Hematopoietic multipotent progenitor cell treated with erythropoietin and hydrocortisone succinate and interleukin-3 and kit ligand, for 15 days (in vitro differentiated cells): Measurements from ENCODE around the gene CPPED1.

Source experiments
- DNase-seq: peaks from one replicate; pipeline ENCODE4 v3.0.0-alpha.2; 2015; ENCODE audit warnings: low spot score

Gene CPPED1

GRCh38 chr16:12646490-12647274 lies 157.0 kb downstream of the CPPED1 start:
- no peak for DNase-seq

- no peak for DNase-seq
Measured at GRCh38 chr16:12646098-12646489, 157.6 kb downstream of the CPPED1 start.

GRCh38 chr16:12643034-12643455 lies 160.6 kb downstream of the CPPED1 start:
- DNase-seq = no peak

- DNase-seq = no peak
Measured at GRCh38 chr16:12639044-12639443, 164.6 kb downstream of the CPPED1 start.

- no peak for DNase-seq
Measured at GRCh38 chr16:12637002-12637401, 166.7 kb downstream of the CPPED1 start.

- no peak for DNase-seq
Measured at GRCh38 chr16:12629271-12629670, 174.4 kb downstream of the CPPED1 start.

GRCh38 chr16:12628536-12628935 lies 175.2 kb downstream of the CPPED1 start:
- no peak for DNase-seq

GRCh38 chr16:12627394-12627793 lies 176.3 kb downstream of the CPPED1 start:
- no peak for DNase-seq

GRCh38 chr16:12626411-12626810 lies 177.3 kb downstream of the CPPED1 start:
- no peak for DNase-seq

GRCh38 chr16:12625716-12626115 lies 178.0 kb downstream of the CPPED1 start:
- DNase-seq = no peak

GRCh38 chr16:12625068-12625467 lies 178.6 kb downstream of the CPPED1 start:
- no peak for DNase-seq

GRCh38 chr16:12620150-12620549 lies 183.5 kb downstream of the CPPED1 start:
- no peak for DNase-seq

GRCh38 chr16:12618515-12618914 lies 185.2 kb downstream of the CPPED1 start:
- DNase-seq = no peak

- DNase-seq = no peak
Measured at GRCh38 chr16:12617401-12617819, 186.3 kb downstream of the CPPED1 start.

GRCh38 chr16:12614662-12615278 lies 188.9 kb downstream of the CPPED1 start:
- DNase-seq = no peak

- DNase-seq = no peak
Measured at GRCh38 chr16:12613992-12614661, 189.6 kb downstream of the CPPED1 start.

GRCh38 chr16:12613131-12613991 lies 190.3 kb downstream of the CPPED1 start:
- no peak for DNase-seq

GRCh38 chr16:12612598-12613101 lies 191.0 kb downstream of the CPPED1 start:
- no peak for DNase-seq

- DNase-seq = no peak
Measured at GRCh38 chr16:12611916-12612597, 191.6 kb downstream of the CPPED1 start.

- no peak for DNase-seq
Measured at GRCh38 chr16:12611006-12611477, 192.6 kb downstream of the CPPED1 start.
